Renal pelvis (tissue), 4 donors: ENCODE measurements around the gene GLRX3. TPM values are rescaled to one million over a fixed set of nuclear protein-coding genes. Genes with fewer than 3 reads are reported as not detected.

Source experiments
- DNase-seq: peaks from one replicate; pipeline ENCODE4 v3.0.0-alpha.2; 2013
- polyA plus RNA-seq, 3 donors: library from polyadenylated mRNA; unstranded; fragments of 120-200 nt; gene quantifications; one replicate each; pipeline ENCODE4 v1.2.1, GENCODE V29; 2013; ENCODE audit not compliant: insufficient read length in 3 of 3

Gene GLRX3
- polyA plus RNA-seq, 3 donors: 78.1 to 83.2 (median 82.9) TPM

GRCh38 chr10:130179640-130180039 lies 43.4 kb downstream of the GLRX3 start:
- peak; percentile 74 for DNase-seq

- DNase-seq: no peak
These were observed 44.2 kb downstream of the GLRX3 start for GRCh38 chr10:130180416-130180815.

GRCh38 chr10:130181858-130182257 lies 45.7 kb downstream of the GLRX3 start:
- DNase-seq: no peak

GRCh38 chr10:130185591-130185990 lies 49.4 kb downstream of the GLRX3 start:
- no peak for DNase-seq

GRCh38 chr10:130188195-130189175 lies 52.3 kb downstream of the GLRX3 start:
- DNase-seq: no peak

GRCh38 chr10:130189608-130190054 lies 53.4 kb downstream of the GLRX3 start:
- no peak for DNase-seq

- peak; percentile 89 for DNase-seq
These were observed 54.0 kb downstream of the GLRX3 start for GRCh38 chr10:130190055-130190736.

- no peak for DNase-seq
These were observed 54.5 kb downstream of the GLRX3 start for GRCh38 chr10:130190737-130191115.

GRCh38 chr10:130191380-130191779 lies 55.2 kb downstream of the GLRX3 start:
- DNase-seq: no peak

- no peak for DNase-seq
These were observed 56.2 kb downstream of the GLRX3 start for GRCh38 chr10:130192276-130192848.

- no peak for DNase-seq
These were observed 56.8 kb downstream of the GLRX3 start for GRCh38 chr10:130193033-130193432.

- no peak for DNase-seq
These were observed 57.5 kb downstream of the GLRX3 start for GRCh38 chr10:130193493-130194193.

- DNase-seq: no peak
These were observed 58.2 kb downstream of the GLRX3 start for GRCh38 chr10:130194194-130194990.

GRCh38 chr10:130194991-130195645 lies 58.9 kb downstream of the GLRX3 start:
- no peak for DNase-seq

- no peak for DNase-seq
These were observed 59.6 kb downstream of the GLRX3 start for GRCh38 chr10:130195746-130196294.

GRCh38 chr10:130196511-130197487 lies 60.6 kb downstream of the GLRX3 start:
- no peak for DNase-seq

- no peak for DNase-seq
These were observed 62.5 kb downstream of the GLRX3 start for GRCh38 chr10:130198651-130199050.

GRCh38 chr10:130200179-130201042 lies 64.2 kb downstream of the GLRX3 start:
- DNase-seq: no peak
